Aorta (tissue), 5 donors: Measurements from ENCODE around the gene DGKQ. TPM values are rescaled to one million over a fixed set of nuclear protein-coding genes. Genes with fewer than 3 reads are reported as not detected.
"Not testable (repeated sequence)": the region's sequence is repeated elsewhere in the genome, so short reads cannot be mapped to it uniquely, and the experiment has no call there.

Experiments
- ATAC-seq: fragments of 200-7000 bp; cut with Tn5 transposase; one replicate; pipeline ENCODE4 v1.9.1; 2022; ENCODE audit warnings: moderate library complexity; ENCODE audit not compliant: low FRiP score
- DNase-seq, 2 donors: peaks; one replicate each; pipeline ENCODE4 v3.0.0-alpha.2; 2020
- H3K27ac ChIP-seq, 2 donors: one replicate each; pipeline ENCODE4 v1.5.1; 2013; ENCODE audit warnings: low read length in 2 of 2, mild to moderate bottlenecking in 2 of 2, moderate library complexity in 2 of 2, control low read depth in 1 of 2, inconsistent platforms in 1 of 2, low read depth in 1 of 2
- H3K27me3 ChIP-seq, 2 donors: one replicate each; pipeline ENCODE4 v1.6.1; 2013; ENCODE audit warnings: control low read depth in 1 of 2, low read length in 1 of 2, mild to moderate bottlenecking in 1 of 2, moderate library complexity in 1 of 2; ENCODE audit not compliant: insufficient read depth in 2 of 2, control insufficient read depth in 1 of 2
- H3K36me3 ChIP-seq, 2 donors: one replicate each; pipeline ENCODE4 v1.6.1; 2013; ENCODE audit warnings: control low read depth in 1 of 2, low read length in 1 of 2, mild to moderate bottlenecking in 1 of 2; ENCODE audit not compliant: insufficient read depth in 2 of 2, control insufficient read depth in 1 of 2
- H3K4me1 ChIP-seq, 2 donors: one replicate each; pipeline ENCODE4 v1.6.1; 2013; ENCODE audit warnings: low read length in 2 of 2, control low read depth in 1 of 2, mild to moderate bottlenecking in 1 of 2, moderate library complexity in 1 of 2; ENCODE audit not compliant: insufficient read depth in 2 of 2, control insufficient read depth in 1 of 2
- H3K4me3 ChIP-seq, 2 donors: one replicate each; pipeline ENCODE4 v1.5.1; 2013; ENCODE audit warnings: low read length in 2 of 2, control low read depth in 1 of 2, mild to moderate bottlenecking in 1 of 2
- H3K9me3 ChIP-seq: one replicate; pipeline ENCODE4 v1.6.1; 2013; ENCODE audit warnings: mild to moderate bottlenecking, low read length; ENCODE audit not compliant: control insufficient read depth
- WGBS, 2 donors: extraction: QIAGEN DNeasy Blood & Tissue Kit; methylation state at CpG; one replicate each; pipeline ENCODE4 v1.1.7; 2013; 5-methylcytosine and 5-hydroxymethylcytosine counted together
- intact Hi-C, 2 donors: fragments of 100-400 bp; cut with DNase I; formaldehyde crosslinking; loops; one replicate each; pipeline versions ENCODE4 v1.14.2 to v1.15.0; 2022
- polyA plus RNA-seq, 2 donors: library from polyadenylated mRNA; stranded (reverse); fragments of 200-250 nt; gene quantifications; one replicate each; pipeline ENCODE4 v1.2.3, GENCODE V29; 2013
- total RNA-seq, 2 donors: library from RNA; stranded (reverse); fragmentation: NEBNext Ultra II Directional; extraction: Animal tissue kit (Norgen Biotek cat#: 25700); gene quantifications; one replicate each; pipeline ENCODE4 v1.2.1, GENCODE V29; 2021
- donor health status: healthy with polysubstance abuse.
- donor health status: Bipolar disorder and iron deficiency.
- donor health status: DM: no; HTN: no; CAD: no.
- donor health status: DM: no; HTN: no; CAD: no.
- donor health status: DM: yes; HTN: yes; CAD: no.

Gene DGKQ
- total and polyA plus RNA-seq, 4 donors: 5.4 to 14.2 (median 12.3) TPM

DNA sequence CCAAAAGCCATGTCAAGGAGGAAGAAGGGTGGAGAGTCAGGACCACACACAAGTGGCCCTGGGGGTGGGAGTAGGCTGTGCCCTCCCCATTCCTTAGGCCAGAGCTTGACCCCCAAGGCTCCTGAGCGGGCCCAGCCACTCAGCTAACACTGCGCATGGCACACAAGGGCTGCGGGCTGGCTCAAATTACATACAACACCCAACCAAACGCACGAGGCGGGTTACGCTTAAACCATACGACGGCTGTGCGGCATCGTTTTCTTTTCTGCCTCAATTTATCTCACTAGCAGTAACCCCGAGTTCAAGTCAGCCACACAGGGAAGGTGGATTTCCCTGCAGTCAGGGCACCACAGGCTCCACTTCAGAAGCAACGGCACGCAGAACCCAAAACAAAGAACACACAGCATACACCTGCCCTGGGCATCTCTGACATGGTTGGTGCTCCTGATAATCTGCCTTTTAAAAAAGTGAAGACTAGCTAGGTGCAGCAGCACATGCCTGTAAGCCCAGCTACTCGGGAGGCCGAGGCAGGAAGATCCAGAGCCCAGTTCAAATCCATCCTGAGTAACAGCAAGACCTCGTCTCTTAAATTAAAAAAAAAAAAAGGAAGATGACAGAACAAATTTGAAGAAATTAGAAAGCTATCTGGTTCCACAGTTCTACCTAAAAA lies 44.1 kb downstream of the DGKQ start:
- no peaks in the 10 kb centered on the region for H3K9me3 ChIP-seq
- WGBS, 2 donors: 89 to 91% methylated on average over 17 of the region's 17 CpGs
- intact Hi-C loops: no loop called here
- no peaks in the 10 kb centered on the region for H3K27me3 ChIP-seq
- no peaks in the 10 kb centered on the region for H3K4me1 ChIP-seq
- H3K27ac ChIP-seq: no peak overlapping the region
- ATAC-seq: no peak
- H3K36me3 ChIP-seq: no peaks in the 10 kb centered on the region
- no peak overlapping the region for H3K4me3 ChIP-seq
- peak; percentile 30 to 52 for DNase-seq

DNA sequence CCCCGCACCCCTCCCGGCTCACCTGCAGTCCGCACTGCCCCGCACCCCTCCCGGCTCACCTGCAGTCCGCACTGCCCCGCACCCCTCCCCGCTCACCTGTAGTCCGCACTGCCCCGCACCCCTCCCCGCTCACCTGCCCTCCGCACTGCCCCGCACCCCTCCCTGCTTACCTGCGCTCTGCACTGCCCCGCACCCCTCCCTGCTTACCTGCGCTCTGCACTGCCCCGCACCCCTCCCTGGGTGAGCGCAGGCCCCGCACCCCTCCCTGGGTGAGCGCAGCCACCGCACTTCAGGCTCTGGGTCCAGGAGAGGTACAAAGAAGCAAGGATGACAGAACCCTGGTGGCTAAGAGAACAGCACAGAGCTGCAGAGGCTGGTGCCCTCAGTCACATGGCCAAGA lies 45.8 kb downstream of the DGKQ start:
- H3K27me3 ChIP-seq, H3K4me1 ChIP-seq, H3K4me3 ChIP-seq, H3K9me3 ChIP-seq, intact Hi-C loops, H3K27ac ChIP-seq, H3K36me3 ChIP-seq, ATAC-seq: not testable (repeated sequence)
- DNase-seq: peak; percentile 17 to 43
- 95 to 96% methylated on average over 21 of the region's 21 CpGs for WGBS, 2 donors

DNA sequence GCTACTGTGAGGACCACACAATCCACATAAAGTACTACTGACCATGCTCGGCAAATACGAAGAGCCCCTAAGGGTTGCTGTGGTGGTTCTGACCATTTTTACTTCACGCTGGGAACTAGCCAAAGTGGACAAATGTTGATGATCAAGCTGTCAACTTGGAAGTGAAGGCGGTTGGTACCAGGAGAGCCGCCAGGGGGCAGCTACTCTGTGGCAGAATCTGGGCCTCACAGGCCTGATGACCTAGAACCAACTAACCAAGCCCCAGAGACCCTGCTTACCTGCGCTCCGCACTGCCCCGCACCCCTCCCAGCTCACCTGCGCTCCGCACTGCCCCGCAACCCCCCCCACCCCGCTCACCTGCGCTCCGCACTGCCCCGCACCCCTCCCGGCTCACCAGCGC lies 46.8 kb downstream of the DGKQ start:
- no peak overlapping the region for H3K27ac ChIP-seq
- H3K4me1 ChIP-seq: no peaks in the 10 kb centered on the region
- H3K27me3 ChIP-seq: no peaks in the 10 kb centered on the region
- no peaks in the 10 kb centered on the region for H3K9me3 ChIP-seq
- no peak for ATAC-seq
- no peaks in the 10 kb centered on the region for H3K36me3 ChIP-seq
- H3K4me3 ChIP-seq: no peak overlapping the region
- 71 to 74% methylated on average over 14 to 17 of the region's 17 CpGs for WGBS, 2 donors
- DNase-seq: peak in 1 of 2 donors; percentile 51
- intact Hi-C loops: no loop called here

DNA sequence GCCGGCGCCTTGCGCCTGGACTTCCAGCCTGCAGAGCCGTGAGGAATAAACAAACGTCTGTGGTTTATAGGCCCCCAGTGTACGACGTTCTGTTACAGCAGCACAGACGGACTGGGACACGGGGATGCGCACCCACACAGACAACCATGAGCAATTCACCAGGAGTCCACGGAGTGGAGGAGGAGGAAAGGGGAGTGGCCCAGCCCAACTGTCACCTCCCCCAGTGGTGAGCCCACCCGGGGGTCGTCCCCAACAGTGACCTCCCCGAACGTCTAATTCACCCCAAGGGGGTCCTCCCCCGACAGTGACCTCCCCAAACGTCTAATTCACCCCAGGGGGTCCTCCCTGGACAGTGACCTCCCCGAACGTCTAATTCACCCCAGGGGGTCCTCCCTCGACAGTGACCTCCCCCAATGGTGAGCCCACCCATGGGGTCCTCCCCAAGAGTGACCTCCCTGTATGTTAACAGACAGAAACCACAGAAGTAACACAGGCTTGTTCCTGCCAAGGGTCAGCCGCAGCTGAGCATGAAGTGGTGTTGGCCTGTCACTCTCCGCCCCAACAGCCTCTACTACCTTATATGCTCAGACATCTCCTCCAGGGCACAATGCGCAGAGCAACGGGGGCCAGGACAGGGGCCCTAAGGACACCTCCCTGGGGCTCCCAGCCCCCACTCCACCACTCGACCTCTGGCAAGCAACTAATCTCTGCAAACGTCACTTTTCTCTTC lies 47.4 kb downstream of the DGKQ start:
- ATAC-seq: peak; percentile 15

DNA sequence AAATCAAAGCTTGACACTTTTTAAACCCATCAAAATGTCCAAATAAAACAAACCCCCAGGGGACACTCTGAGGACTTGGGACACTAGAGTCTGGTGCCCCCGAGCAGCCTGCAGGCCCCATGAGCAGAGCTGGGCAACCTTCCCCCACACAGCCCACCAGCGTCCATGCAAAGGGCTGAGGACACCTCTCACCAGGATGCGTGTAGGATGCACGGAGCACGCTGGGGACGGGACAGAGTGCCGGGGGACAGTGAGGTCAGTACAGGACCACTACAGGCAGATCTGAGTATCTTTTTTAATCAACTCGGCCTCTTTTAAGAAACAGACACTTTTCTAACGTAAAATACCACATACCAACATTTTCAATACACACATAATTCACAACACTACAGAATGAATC lies 48.2 kb downstream of the DGKQ start:
- peak; percentile 37 to 73 for DNase-seq
- 42 to 57% methylated on average over 9 of the region's 9 CpGs for WGBS, 2 donors
- Histone ChIP-seq H3K4me1 (no peaks in the 10 kb centered on the region), H3K4me3 (no peak overlapping the region), H3K27me3 (no peaks in the 10 kb centered on the region), H3K36me3 (no peaks in the 10 kb centered on the region), H3K27ac (no peak overlapping the region), H3K9me3 (no peaks in the 10 kb centered on the region)
- peak; percentile 45 for ATAC-seq
- intact Hi-C loops: no loop called here

More for the DNA sequence above, 47.4 kb downstream of the DGKQ start:
- Histone ChIP-seq H3K36me3 (no peaks in the 10 kb centered on the region), H3K27ac (no peak overlapping the region), H3K9me3 (no peaks in the 10 kb centered on the region), H3K4me3 (no peak overlapping the region), H3K4me1 (no peaks in the 10 kb centered on the region), H3K27me3 (no peaks in the 10 kb centered on the region)
- peak; percentile 25 to 62 for DNase-seq
- intact Hi-C loops: no loop called here
- 77 to 78% methylated on average over 26 of the region's 26 CpGs for WGBS, 2 donors

DNA sequence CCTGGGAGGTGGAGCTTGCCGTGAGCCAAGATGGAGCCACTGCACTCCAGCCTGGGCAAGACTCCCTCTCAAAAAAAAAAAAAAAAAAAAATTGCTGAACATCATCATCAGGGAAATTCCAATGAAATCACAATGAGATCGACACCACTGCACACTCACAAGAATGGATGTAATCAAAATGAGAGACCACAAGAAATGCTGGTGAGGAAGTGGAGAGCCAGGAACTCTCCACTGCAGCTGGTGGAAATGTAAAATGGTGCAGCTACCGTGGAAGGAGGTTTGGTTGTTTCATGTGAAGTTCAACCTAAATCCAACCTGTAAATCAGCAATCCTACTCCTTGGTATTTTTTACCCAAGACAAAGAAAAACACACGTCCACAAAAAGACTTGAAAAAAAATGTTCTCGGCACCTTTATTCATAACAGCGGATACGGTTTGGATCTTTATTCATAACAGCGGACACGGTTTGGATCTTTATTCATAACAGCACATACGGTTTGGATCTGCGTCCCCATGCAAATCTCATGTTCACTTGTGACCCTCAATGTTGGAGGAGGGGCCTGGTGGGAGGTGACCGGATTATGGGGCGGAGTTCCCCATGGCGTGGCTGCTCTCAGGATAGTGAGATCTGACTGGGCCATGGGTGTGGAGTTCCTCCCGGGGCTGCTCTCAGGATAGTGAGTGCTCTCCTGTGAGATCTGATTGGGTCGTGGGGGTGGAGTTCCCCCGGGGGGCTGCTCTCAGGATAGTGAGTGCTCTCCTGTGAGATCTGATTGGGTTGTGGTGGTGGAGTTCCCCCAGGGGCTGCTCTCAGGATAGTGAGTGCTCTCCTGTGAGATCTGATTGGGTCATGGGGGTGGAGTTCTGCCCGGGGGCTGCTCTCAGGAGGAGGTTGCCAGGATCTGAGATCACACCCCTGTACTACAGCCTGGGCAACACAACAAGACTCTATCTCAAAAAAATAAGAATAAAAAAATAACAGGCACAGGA lies 49.0 kb downstream of the DGKQ start:
- H3K4me3 ChIP-seq: no peak overlapping the region
- H3K9me3 ChIP-seq: no peaks in the 10 kb centered on the region
- DNase-seq: peak; percentile 32 to 59
- WGBS, 2 donors: 69 to 74% methylated on average over 18 of the region's 18 CpGs
- no peaks in the 10 kb centered on the region for H3K4me1 ChIP-seq
- peak; percentile 51 for ATAC-seq
- H3K36me3 ChIP-seq: no peaks in the 10 kb centered on the region
- no peak overlapping the region for H3K27ac ChIP-seq
- no peaks in the 10 kb centered on the region for H3K27me3 ChIP-seq
- intact Hi-C loops: no loop called here

DNA sequence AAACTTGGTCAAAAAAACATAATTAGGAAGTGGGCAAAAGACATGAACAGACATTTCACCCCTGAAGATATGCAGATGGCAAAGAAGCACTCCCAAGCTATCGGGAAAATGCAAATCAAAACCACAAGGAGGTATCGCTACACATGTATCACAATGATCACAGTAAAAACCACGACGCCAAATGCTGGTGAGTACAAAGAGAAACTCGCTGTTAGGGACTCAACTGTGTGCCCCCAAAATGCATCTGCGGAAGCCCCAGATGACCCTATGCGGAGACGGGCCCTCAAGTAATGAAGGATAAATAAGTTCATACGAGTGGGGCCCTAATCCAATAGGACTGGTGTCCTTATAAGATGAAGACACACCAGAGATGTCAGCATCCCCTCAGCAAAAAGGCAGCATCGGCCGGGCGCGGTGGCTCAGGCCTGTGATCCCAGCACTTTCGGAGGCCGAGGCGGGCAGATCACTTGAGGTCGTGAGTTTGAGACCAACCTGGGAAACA lies 51.5 kb downstream of the DGKQ start:
- H3K36me3 ChIP-seq: no peaks in the 10 kb centered on the region
- no peak overlapping the region for H3K4me3 ChIP-seq
- H3K27me3 ChIP-seq: no peaks in the 10 kb centered on the region
- peak in 1 of 2 donors; percentile 43 for DNase-seq
- no peaks in the 10 kb centered on the region for H3K9me3 ChIP-seq
- ATAC-seq: no peak
- H3K4me1 ChIP-seq: no peaks in the 10 kb centered on the region
- intact Hi-C loops: no loop called here
- 95 to 96% methylated on average over 17 of the region's 17 CpGs for WGBS, 2 donors
- no peak overlapping the region for H3K27ac ChIP-seq

DNA sequence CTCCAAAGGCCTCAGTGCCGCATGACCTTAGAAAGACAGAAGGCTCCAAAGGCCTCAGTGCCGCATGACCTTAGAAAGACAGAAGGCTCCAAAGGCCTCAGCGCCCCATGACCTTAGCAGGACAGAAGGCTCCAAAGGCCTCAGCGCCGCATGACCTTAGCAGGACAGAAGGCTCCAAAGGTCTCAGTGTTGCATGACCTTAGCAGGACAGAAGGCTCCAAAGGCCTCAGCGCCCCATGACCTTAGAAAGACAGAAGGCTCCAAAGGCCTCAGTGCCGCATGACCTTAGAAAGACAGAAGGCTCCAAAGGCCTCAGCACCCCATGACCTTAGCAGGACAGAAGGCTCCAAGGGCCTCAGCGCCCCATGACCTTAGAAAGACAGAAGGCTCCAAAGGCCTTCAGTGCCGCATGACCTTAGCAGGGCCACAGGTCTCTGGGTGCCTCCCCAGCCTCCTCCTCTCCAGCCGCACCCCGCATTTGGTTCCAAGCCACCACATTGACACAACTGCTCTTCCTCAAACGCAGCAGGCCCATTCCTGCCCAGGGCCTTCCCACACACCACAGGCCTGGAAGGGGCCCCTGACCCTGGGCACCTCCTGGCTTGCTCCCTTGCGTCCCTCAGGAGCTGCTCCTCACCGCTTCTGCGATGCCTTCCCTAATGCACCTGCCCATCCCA lies 54.2 kb downstream of the DGKQ start:
- H3K9me3 ChIP-seq, H3K27ac ChIP-seq, DNase-seq, H3K4me3 ChIP-seq, H3K27me3 ChIP-seq, H3K4me1 ChIP-seq, intact Hi-C loops, H3K36me3 ChIP-seq, ATAC-seq: not testable (repeated sequence)
- WGBS, 2 donors: 97% methylated on average over 15 of the region's 15 CpGs
